HG03045 (cell line): ENCODE data around the gene FAM241B.

Experiments used
- ATAC-seq: cut with Tn5 transposase; IDR thresholded peaks from one replicate; pipeline ENCODE4 v1.9.1; 2021; ENCODE audit warnings: mild to moderate bottlenecking, moderate library complexity; ENCODE audit not compliant: unreplicated experiment

FAM241B gene

GRCh38 chr10:69633673-69634635 lies 3.9 kb downstream of the FAM241B start:
- no peak for ATAC-seq

GRCh38 chr10:69634759-69635425 lies 4.8 kb downstream of the FAM241B start:
- no peak for ATAC-seq

GRCh38 chr10:69635428-69636272 lies 5.6 kb downstream of the FAM241B start:
- ATAC-seq, result no peak

- ATAC-seq, result no peak
These were observed 6.2 kb downstream of the FAM241B start for GRCh38 chr10:69636273-69636575.

- ATAC-seq, result no peak
These were observed 6.9 kb downstream of the FAM241B start for GRCh38 chr10:69636626-69637605.

- no peak for ATAC-seq
These were observed 8.6 kb downstream of the FAM241B start for GRCh38 chr10:69638642-69639041.

GRCh38 chr10:69639291-69640195 lies 9.5 kb downstream of the FAM241B start:
- ATAC-seq, result no peak

GRCh38 chr10:69640196-69640980 lies 10.3 kb downstream of the FAM241B start:
- ATAC-seq, result no peak

- no peak for ATAC-seq
These were observed 11.4 kb downstream of the FAM241B start for GRCh38 chr10:69641261-69641980.

- ATAC-seq, result no peak
These were observed 12.7 kb downstream of the FAM241B start for GRCh38 chr10:69642747-69643146.

- ATAC-seq, result no peak
These were observed 14.0 kb downstream of the FAM241B start for GRCh38 chr10:69643779-69644657.

GRCh38 chr10:69644658-69645295 lies 14.7 kb downstream of the FAM241B start:
- no peak for ATAC-seq

GRCh38 chr10:69645296-69646184 lies 15.5 kb downstream of the FAM241B start:
- no peak for ATAC-seq

GRCh38 chr10:69646185-69647060 lies 16.4 kb downstream of the FAM241B start:
- no peak for ATAC-seq
